Heart left ventricle (tissue), 13 donors: ENCODE data around the gene HOXB7.

ENCODE experiments used
- CTCF ChIP-seq, 12 donors: fragments of 200-600 bp; sonication (generic) in 4 of 12; IDR thresholded peaks; one replicate each; pipeline versions ENCODE4 v1.5.0 to v1.8.0; 2018 to 2022; ENCODE audit warnings: antibody characterized with exemption in 12 of 12, mild to moderate bottlenecking in 5 of 12
- POLR2A ChIP-seq, 2 donors: fragments of 450-650 bp; IDR thresholded peaks; one replicate each; pipeline ENCODE4 v1.6.1; 2017; ENCODE audit warnings: antibody characterized with exemption in 2 of 2, mild to moderate bottlenecking in 2 of 2, moderate library complexity in 2 of 2
- donor health status: ischemic (EF 13 %, LVEDD 7.1; RV severe dilation, severe dysfunction).
- donor health status: DM: no; HTN: yes; CAD: no.
- donor health status: DM: no; HTN: no; CAD: no.
- donor health status: ischemic (EF 25% LVEDD 6.9; RV normal size, moderate dysfunction).
- donor health status: ischemic (EF 25% LVEDD 5.7; RV mildly dilated, moderate dysfunction).
- donor health status: ischemic (EF 35%, LVEDD 5.7; RV mildly dilated, moderate dysfunction).
- donor health status: nonischemic (EF 11% LVEDD 7.7; RV severe dilation, severe dysfunction).
- donor health status: DM: yes; HTN: yes; CAD: no.
- donor health status: PGD.
- donor health status: ischemic (EF 29% LVEDD 5.4; RV normal size, mild dysfunction).
- donor health status: nonischemic (EF 23%, LVEDD 6.1; RV moderate dilation, normal function).

DNA sequence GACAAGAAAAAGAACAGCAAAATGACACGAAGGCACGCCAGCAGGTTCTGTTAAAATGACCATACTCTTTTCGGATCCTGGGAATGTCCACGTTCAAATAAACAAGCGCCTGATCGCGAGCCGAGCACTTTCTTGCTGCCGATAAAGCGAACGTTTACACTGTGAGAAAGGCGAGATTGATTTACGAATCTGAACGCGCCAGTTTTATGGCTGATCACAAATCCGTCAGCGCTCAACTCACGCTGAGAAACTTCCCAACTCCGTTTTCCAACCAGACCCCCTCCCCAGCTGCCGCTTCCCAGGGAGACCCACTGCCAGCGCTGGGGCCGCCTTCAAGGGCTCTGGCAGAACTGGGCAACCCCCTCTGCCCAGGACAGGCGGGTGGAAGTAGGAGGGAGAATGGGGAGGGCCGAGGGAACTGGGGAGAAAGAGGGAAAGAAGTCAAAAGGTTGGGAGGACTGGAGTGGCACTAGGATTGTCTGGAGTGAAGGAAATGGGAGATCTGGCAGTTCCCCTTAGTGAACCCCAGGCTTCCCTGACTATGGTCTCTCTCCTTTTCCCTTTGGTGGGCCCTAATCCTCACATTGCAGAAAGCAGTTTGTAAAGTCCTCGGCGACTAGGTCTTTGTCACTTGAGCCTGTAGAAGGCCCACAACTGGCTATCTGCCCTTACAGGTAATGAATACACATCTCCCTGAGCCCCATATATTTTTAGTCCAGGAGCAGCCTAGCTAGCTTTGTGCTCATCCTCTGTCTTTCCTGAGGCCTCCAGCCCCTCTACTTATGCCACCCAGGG, 39.6 kb downstream of the HOXB7 start:
- TF ChIP-seq CTCF (IDR thresholded peaks at IDR 0.05) (no peak), POLR2A (IDR thresholded peaks at IDR 0.05) (no peak)
